ENCODE results near the gene CMIP. TPM values are rescaled to one million over a fixed set of nuclear protein-coding genes. Genes with fewer than 3 reads are reported as not detected.

CMIP gene
- total and polyA plus RNA-seq, 10 of the 15 experiments (the other 5 are each of a cell fraction or from before 2014, with no cell fraction given), result 1.2 to 43.2 (median 4.4) TPM

GRCh38 chr16:81657781-81658180 is 213.2 kb downstream of the CMIP start:
- SMC1A ChIA-PET (ENCODE audit: uncharacterized antibody, unreplicated experiment), result interaction anchor here (0.7 kb wide), 1 partner anchor 302 kb away, joined by 3 read pairs; no protein-coding TSS in a partner anchor
- Histone ChIP-seq H3K9me3 (replicated peaks; ENCODE audit: control insufficient read depth, insufficient read depth, low read length) (no peaks in the 10 kb centered on the region), H3K36me3 (ENCODE audit: control insufficient read depth in 2 of 2, insufficient read depth in 2 of 2, low read length in 1 of 2) (peaks cover 15 to 30% of the 10 kb centered on the region in 2 experiments; a peak in 3 of 4 replicates), H2AFZ (ENCODE audit: control insufficient read depth, low read depth, low read length) (no peak overlapping the region), H4K20me1 (ENCODE audit: control insufficient read depth, insufficient read depth) (no peaks in the 10 kb centered on the region), H3K4me2 (ENCODE audit: control insufficient read depth, insufficient read depth) (no peak overlapping the region), H3K79me2 (ENCODE audit: control insufficient read depth, insufficient read depth, low read length) (no peaks in the 10 kb centered on the region), H3K27me3 (replicated peaks in 1 of 2; ENCODE audit: control insufficient read depth in 2 of 2, insufficient read depth in 2 of 2, low read length in 1 of 2) (no peaks in the 10 kb centered on the region), H3K4me1 (ENCODE audit: control insufficient read depth, insufficient read depth, low read length) (peaks cover 14% of the 10 kb centered on the region), H3K9ac (ENCODE audit: control insufficient read depth, insufficient read depth, low read length) (no peak overlapping the region), H3K27ac (ENCODE audit: control insufficient read depth, insufficient read depth) (no peak overlapping the region), H3K4me3 (no peak overlapping the region)
- POLR2A ChIA-PET, result no interaction called here
- RAD21 ChIA-PET (ENCODE audit: unreplicated experiment), result no interaction called here
- TF ChIP-seq, protein P1, sequence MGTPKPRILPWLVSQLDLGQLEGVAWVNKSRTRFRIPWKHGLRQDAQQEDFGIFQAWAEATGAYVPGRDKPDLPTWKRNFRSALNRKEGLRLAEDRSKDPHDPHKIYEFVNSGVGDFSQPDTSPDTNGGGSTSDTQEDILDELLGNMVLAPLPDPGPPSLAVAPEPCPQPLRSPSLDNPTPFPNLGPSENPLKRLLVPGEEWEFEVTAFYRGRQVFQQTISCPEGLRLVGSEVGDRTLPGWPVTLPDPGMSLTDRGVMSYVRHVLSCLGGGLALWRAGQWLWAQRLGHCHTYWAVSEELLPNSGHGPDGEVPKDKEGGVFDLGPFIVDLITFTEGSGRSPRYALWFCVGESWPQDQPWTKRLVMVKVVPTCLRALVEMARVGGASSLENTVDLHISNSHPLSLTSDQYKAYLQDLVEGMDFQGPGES (IDR thresholded peaks at IDR 0.05), result no peak
- no peak for TF ChIP-seq KAT2A (conservative IDR thresholded peaks at IDR 0.05; ENCODE audit: control insufficient read depth, low read depth, low read length)
- no peak for TF ChIP-seq SMC3 (IDR thresholded peaks at IDR 0.05; ENCODE audit: borderline replicate concordance, low read length)
- TF ChIP-seq HDAC6 (IDR thresholded peaks at IDR 0.05; ENCODE audit: unreplicated experiment), result no peak
- TF ChIP-seq MTA2 (IDR thresholded peaks at IDR 0.05; ENCODE audit: low read depth), result no peak
- TF ChIP-seq TARDBP (IDR thresholded peaks at IDR 0.05; ENCODE audit: borderline replicate concordance), result no peak
- no peak for TF ChIP-seq YY1 (IDR thresholded peaks at IDR 0.05; ENCODE audit: low read depth, low read length)
- TF ChIP-seq IKZF2 (IDR thresholded peaks at IDR 0.05), result no peak
- TF ChIP-seq TCF12 (IDR thresholded peaks at IDR 0.05; ENCODE audit: low read depth, low read length), result no peak
- TF ChIP-seq POU2F2 (IDR thresholded peaks at IDR 0.05; ENCODE audit: borderline replicate concordance, low read depth, low read length), result no peak
- TF ChIP-seq ZNF207 (IDR thresholded peaks at IDR 0.05; ENCODE audit: borderline replicate concordance), result no peak
- TF ChIP-seq EP300 (IDR thresholded peaks at IDR 0.05; ENCODE audit: borderline replicate concordance in 1 of 2, control insufficient read depth in 1 of 2, low read depth in 2 of 2, low read length in 2 of 2), result no peak
- no peak for TF ChIP-seq BCL3 (IDR thresholded peaks at IDR 0.05; ENCODE audit: borderline replicate concordance, insufficient read depth, low read depth, low read length, poor library complexity, severe bottlenecking)
- no peak for TF ChIP-seq NFXL1 (IDR thresholded peaks at IDR 0.05; ENCODE audit: borderline replicate concordance)
- no peak for TF ChIP-seq FOS (IDR thresholded peaks at IDR 0.05; ENCODE audit: borderline replicate concordance, extremely low read depth, insufficient read length)
- TF ChIP-seq NBN (IDR thresholded peaks at IDR 0.05), result no peak
- no peak for TF ChIP-seq ZNF24 (IDR thresholded peaks at IDR 0.05)
- no peak for TF ChIP-seq DPF2 (IDR thresholded peaks at IDR 0.05)
- no peak for FAIRE-seq
- no peak for ATAC-seq
- intact Hi-C loops (cut with micrococcal nuclease; ENCODE audit: unreplicated experiment), result no loop called here
- DNase-seq (ENCODE audit: low read depth, low spot score), result no peak
- in situ Hi-C loops (cut with MboI), result no loop called here
- no TSS peak for BruUV-seq (replicated peaks)
- 94% methylated on average over 13 of the region's 13 CpGs for WGBS (ENCODE audit: insufficient coverage, insufficient replicate concordance, low lambda C conversion rate, missing lambda C conversion rate)
- CTCF ChIA-PET, result interaction anchor here (1.1 kb wide), 1 partner anchor 46 kb away, joined by 3 read pairs; no protein-coding TSS in a partner anchor

Data from GM12878 (cell line).